ENCODE measurements around the gene ZNF14.
"Not testable (repeated sequence)": the region's sequence is repeated elsewhere in the genome, so short reads cannot be mapped to it uniquely, and the experiment has no call there.

Gene ZNF14

GRCh38 chr19:19732579-19733501, at the start of gene ZNF14:
Gene ZNF14, minus strand, starts transcription at chr19:19733112. Its CDS starts 154 bp downstream, at chr19:19732958.
- peak; percentile 85 to 91 for DNase-seq

GRCh38 chr19:19781791-19782190, 48.9 kb upstream of the ZNF14 start:
- not testable (repeated sequence) for DNase-seq

GRCh38 chr19:19778666-19779065, 45.8 kb upstream of the ZNF14 start:
- no peak for DNase-seq

GRCh38 chr19:19777692-19778091, 44.8 kb upstream of the ZNF14 start:
- no peak for DNase-seq

- DNase-seq = peak; percentile 89
Measured at GRCh38 chr19:19776206-19777008, 43.5 kb upstream of the ZNF14 start.

- no peak for DNase-seq
Measured at GRCh38 chr19:19775891-19776205, 42.9 kb upstream of the ZNF14 start.

- no peak for DNase-seq
Measured at GRCh38 chr19:19774354-19775033, 41.6 kb upstream of the ZNF14 start.

- DNase-seq = not testable (repeated sequence)
Measured at GRCh38 chr19:19771963-19772362, 39.1 kb upstream of the ZNF14 start.

- DNase-seq = not testable (repeated sequence)
Measured at GRCh38 chr19:19769971-19770370, 37.1 kb upstream of the ZNF14 start.

GRCh38 chr19:19758164-19758563, 25.3 kb upstream of the ZNF14 start:
- no peak for DNase-seq

GRCh38 chr19:19752760-19753403, 20.0 kb upstream of the ZNF14 start:
- no peak for DNase-seq

GRCh38 chr19:19751846-19752245, 18.9 kb upstream of the ZNF14 start:
- DNase-seq = no peak

GRCh38 chr19:19750842-19751790, 18.2 kb upstream of the ZNF14 start:
- DNase-seq = no peak

- DNase-seq = no peak
Measured at GRCh38 chr19:19749908-19750841, 17.3 kb upstream of the ZNF14 start.

- DNase-seq = no peak
Measured at GRCh38 chr19:19749117-19749907, 16.4 kb upstream of the ZNF14 start.

- DNase-seq = no peak
Measured at GRCh38 chr19:19748249-19748938, 15.5 kb upstream of the ZNF14 start.

GRCh38 chr19:19747357-19748220, 14.7 kb upstream of the ZNF14 start:
- DNase-seq = no peak
